Measurements from ENCODE around the gene CUL4A. TPM values are rescaled to one million over a fixed set of nuclear protein-coding genes. Genes with fewer than 3 reads are reported as not detected.

The CUL4A gene
- total and polyA plus RNA-seq, 9 of the 15 experiments (the other 6 are each of a cell fraction or from before 2014, with no cell fraction given): 21.1 to 92.0 (median 63.2) TPM

- TF ChIP-seq DEAF1 (CRISPR knock-in tag; IDR thresholded peaks at IDR 0.05): no peak
- TF ChIP-seq CHD1 (IDR thresholded peaks at IDR 0.05; ENCODE audit: low read length): no peak
These were observed 88.9 kb downstream of the CUL4A start (continued) for GRCh38 chr13:113298043-113298945.

GRCh38 chr13:113299951-113300350 lies 90.5 kb downstream of the CUL4A start:
- Histone ChIP-seq H2AFZ (ENCODE audit: low read depth, low read length) (no peak overlapping the region), H3K9me3 (replicated peaks; ENCODE audit: control insufficient read depth, insufficient read depth, low read depth, low read length) (no peaks in the 10 kb centered on the region), H3K79me2 (ENCODE audit: control insufficient read depth, insufficient read depth, low read length) (peaks cover 51% of the 10 kb centered on the region), H3K4me1 (replicated peaks in 1 of 2; ENCODE audit: control insufficient read depth in 2 of 2, insufficient read depth in 2 of 2, low read length in 2 of 2) (peaks cover 4 to 22% of the 10 kb centered on the region in 2 experiments; a peak in 4 of 5 replicates), H4K20me1 (replicated peaks; ENCODE audit: control insufficient read depth, insufficient read depth, low read length) (0 out of 2 replicates have a peak, but pooled peaks cover 4% of the 10 kb centered on the region), H3K4me2 (ENCODE audit: insufficient read depth, low read length) (no peak overlapping the region), H3K9me1 (ENCODE audit: control insufficient read depth, insufficient read depth, low read length) (no peaks in the 10 kb centered on the region), H3K36me3 (ENCODE audit: control insufficient read depth, insufficient read depth, low read length) (peaks cover 14% of the 10 kb centered on the region; the same call in 2 of the 3 replicates), H3K9ac (ENCODE audit: insufficient read depth in 1 of 2, low read depth in 2 of 2, low read length in 2 of 2) (no peak overlapping the region), H3K27me3 (ENCODE audit: control insufficient read depth in 2 of 2, insufficient read depth in 2 of 2, low read length in 2 of 2) (no peaks in the 10 kb centered on the region), H3K4me3 (no peak overlapping the region), H3K27ac (ENCODE audit: extremely low read depth, low read depth, low read length) (no peak overlapping the region)
- WGBS (ENCODE audit: insufficient coverage, low coverage, missing lambda C conversion rate): 75% methylated on average over 6 of the region's 7 CpGs
- POLR2A ChIA-PET: no interaction called here
- no TSS peak for BruUV-seq (replicated peaks)
- intact Hi-C loops (cut with micrococcal nuclease): loop anchor here (5.0 kb wide), 1 partner anchor 57 kb away; no protein-coding TSS in a partner anchor
- in situ Hi-C loops (cut with MboI): no loop called here
- DNase-seq (ENCODE audit: extremely low read depth in 1 of 4, low spot score in 3 of 4) (no peak), ATAC-seq (no peak), FAIRE-seq (no peak)
- TF ChIP-seq CEBPG (CRISPR knock-in tag; IDR thresholded peaks at IDR 0.05) (peak; percentile 65), CEBPG (tag; conservative IDR thresholded peaks at IDR 0.05 in 1 of 2, IDR thresholded peaks at IDR 0.05 in 1 of 2) (peak; percentile 72 to 89), RFX1 (IDR thresholded peaks at IDR 0.05) (no peak), CEBPB (tag; IDR thresholded peaks at IDR 0.05) (peak; percentile 95)
- CTCF ChIA-PET (ENCODE audit: low intra/inter-chr PET ratio): no interaction called here

Data from K562 (cell line).